Central memory CD4-positive, alpha-beta T cell (primary cell): ENCODE measurements around the gene FBXO11.
"Not testable (repeated sequence)": the region's sequence is repeated elsewhere in the genome, so short reads cannot be mapped to it uniquely, and the experiment has no call there.

Experiments used
- DNase-seq: peaks from one replicate; pipeline ENCODE4 v3.0.0; 2022
- total RNA-seq, 3 experiments: gene quantifications; one replicate each; lab custom pipeline; 2026; lab: John Stamatoyannopoulos, UW

The FBXO11 gene
- total RNA-seq, result 71.2 to 211 (median 111) reads per million in 3 experiments

DNA sequence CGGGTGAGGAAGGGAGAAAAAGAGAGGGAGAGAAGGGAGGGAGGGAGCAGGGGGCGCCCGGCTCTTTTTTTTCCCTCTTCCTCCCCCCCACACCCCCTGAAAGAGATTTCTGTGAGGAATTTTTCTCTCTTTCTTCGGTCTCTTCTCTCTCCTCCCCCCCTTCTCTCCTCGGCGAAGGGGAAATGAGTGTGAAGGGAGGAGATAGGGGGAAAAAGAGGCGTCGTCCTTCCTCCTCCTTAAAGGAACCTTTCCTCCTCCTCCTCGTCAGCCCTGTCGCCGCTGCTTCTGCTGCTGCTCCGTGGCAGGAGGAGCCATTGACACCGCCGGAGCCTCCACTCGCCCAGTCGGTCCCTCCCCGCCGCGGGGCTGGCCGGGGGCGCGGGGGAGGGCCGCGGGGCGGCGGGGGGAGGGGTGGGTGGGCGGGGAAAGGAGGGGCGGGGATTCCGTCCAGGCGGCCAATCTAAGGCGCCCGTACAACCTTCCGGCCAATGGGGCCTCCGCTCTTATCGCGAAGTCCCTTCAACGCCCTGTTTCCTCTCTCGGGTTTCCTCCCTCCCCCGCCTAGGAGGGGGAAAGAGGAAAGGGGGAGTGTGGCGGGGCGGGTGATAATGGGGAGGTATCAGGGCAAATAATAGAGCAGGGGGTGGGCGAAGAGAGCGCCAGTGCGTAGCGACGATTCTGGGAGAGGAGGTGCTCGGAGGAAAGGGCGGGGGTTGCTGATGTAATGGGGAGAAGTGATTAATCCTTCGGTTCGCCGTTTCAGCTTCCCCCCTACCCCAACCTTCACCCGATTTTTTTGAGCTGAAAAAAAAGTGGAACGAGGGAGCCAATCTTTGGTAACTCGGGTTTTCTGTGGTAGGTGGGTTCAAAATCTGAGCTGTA is at the start of gene FBXO11:
Gene FBXO11, minus strand, starts transcription at position 342 of the 882 bp plus-strand sequence. CDS start 778 bp downstream, outside the sequence.
- peak; percentile 98 for DNase-seq

DNA sequence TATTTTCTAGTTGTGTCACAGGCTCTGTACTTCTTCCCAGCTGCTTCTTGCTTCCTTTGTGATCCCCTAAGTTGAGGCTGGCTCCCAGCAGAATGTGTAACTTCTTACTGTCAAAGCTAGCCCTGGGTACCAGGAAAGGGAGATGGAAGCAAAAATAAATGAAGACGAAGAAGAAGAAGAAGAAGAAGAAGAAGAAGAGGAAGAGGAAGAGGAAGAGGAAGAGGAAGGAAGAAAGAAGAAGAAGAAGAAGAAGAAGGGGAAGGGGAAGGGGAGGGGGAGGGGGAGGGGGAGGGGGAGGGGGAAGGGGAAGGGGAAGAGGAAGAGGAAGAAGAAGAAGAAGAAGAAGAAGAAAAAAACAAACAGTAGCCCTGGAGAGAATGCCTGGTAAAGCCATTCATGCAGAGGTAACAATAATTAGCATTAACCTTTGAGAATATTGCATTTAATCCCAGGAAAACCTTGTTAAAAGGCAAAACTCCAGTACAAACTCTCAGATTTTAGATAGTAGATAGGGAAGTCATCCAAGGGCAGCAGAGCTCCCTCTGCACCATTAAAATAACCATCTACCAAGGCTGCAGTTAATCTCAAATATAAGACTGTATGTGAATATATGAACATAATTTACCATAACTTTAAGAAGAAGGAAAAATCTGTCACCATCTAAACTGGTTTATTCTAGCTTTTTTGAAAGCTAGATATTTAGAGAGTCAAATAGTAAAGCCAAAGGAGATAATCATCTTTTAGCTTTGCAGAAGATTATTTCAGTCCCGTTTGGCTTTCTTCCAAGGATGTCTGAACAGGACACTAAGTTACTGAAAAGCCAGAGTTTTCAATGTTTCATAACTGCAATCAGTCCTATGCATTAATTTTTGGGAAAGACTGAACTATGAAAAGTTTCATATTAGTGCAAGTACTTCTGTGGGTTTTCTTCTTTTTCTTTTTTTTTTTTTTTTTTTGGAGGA is 44.3 kb upstream of the FBXO11 start:
- DNase-seq, result no peak

DNA sequence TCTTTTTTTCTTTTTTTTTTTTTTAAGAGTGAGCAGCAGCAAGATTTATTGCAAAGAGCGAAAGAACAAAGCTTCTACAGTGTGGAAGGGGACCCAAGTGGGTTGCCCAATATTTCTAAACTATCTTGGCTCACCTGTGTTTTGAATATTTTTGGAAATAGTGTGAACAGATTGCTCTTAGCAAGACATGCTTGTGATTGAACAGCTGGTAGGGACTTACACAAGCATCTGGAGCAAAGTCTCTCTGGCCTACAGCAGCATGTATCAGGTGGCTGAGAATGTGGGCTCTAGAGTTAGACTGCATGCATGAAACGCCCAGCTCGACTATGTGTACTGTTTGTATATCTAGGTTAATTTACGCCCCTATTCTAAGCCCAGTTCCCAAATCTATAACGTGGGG is 40.3 kb upstream of the FBXO11 start:
- no peak for DNase-seq

DNA sequence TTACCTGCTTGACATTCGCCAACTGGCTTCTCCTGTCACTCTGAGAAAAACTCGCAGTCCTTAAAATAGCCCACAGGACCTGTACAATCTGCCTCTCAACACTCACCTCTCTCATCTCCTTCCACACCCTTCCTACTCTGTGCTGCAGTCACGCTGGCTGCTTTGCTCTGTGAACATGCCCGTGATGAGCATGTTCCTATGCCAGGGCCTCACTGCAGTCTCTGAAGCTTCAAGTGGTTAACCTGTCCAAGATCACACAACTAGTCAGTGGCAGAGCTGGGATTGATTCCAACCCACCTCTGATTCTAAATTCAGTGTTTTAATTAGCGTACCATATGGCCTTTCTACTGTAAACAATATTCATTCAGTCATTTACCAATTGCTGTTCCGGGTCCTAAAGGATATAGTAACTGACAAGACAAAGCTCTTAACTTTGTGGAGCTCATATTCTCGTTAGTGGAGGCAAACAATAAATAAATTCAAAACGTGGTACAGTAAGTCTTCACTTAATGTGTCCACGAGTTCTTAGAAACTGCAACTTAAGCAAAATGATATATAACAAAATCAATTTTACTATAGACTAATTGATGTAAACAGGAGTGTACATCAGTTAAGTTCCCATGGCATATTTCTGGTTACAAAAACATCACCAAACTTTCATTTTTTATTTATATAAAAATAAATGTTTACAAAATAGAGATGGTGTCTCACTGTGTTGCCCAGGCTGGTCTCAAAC is 38.9 kb upstream of the FBXO11 start:
- no peak for DNase-seq

DNA sequence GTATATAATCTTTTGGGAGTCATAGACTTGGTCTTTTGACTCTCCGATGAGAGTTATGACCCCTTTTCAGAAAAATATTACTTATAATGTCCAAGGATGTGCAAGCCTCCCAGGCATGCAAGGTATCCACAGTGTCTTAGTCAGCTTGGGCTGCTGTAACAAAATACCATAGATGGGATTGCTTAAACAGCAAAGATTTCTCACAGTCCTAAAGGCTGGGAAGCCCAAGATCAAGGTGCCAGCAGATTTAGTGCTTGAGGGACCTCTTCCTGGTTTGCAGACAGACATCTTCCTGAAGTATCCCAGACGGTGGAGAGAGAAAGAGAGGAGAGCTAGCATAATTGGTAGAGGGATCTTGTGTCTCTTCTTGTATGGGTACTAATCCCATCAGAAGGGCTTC is 35.6 kb upstream of the FBXO11 start:
- DNase-seq, result no peak

DNA sequence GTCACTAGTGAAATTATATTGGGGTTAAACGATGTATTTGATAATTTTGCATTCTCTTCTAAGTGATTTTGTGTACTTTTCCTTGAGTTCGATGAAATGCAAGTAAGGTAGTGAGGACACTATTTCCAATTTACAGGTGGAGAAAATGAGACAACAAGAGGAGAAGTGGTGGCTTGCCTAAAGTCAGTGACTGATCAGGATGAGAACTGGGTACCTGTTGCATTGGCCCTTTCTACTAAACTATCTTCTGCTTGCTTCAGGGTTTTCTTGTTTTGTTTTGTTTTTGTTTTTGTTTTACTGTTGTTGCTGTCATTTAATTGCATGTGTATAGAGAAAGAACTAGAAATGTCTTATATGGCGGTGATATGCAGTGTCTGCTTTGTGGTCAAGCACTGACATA is 31.4 kb upstream of the FBXO11 start:
- no peak for DNase-seq

DNA sequence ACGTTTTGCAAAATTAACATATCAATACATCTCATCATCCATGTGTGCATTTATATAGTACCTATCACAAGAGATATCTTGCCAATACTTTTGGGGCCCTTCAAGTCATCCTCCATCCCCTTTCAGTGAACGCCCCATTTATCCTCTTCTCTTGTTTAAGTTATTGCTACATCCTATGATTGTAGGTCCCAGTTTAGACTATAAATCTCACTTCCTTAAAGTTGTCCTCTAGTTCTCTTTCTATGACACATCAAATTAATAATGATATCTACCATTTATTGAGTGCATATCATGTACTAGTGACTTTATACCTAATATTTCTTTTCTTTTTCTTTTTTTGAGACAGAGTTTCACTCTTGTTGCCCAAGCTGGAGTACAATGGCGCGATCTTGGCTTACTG is 28.8 kb upstream of the FBXO11 start:
- no peak for DNase-seq

DNA sequence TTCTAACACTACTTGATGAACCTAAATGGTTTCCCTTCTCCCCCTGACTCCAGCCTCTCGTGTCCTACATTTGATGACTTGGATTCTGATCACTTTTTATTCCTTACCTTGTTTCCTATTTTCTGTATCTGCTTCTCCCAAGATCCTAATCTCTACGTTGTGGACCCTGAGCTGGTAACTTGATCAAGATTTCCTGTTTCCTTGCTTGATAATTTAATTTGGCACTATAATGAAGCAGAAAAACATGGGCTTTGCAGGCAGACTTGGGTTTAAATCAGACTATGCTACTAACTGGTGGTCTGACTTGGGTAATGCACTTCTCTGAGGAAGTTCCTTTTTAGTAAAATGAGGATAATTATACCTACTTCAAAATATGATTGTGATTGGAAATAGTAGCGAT is 11.7 kb upstream of the FBXO11 start:
- DNase-seq, result no peak

DNA sequence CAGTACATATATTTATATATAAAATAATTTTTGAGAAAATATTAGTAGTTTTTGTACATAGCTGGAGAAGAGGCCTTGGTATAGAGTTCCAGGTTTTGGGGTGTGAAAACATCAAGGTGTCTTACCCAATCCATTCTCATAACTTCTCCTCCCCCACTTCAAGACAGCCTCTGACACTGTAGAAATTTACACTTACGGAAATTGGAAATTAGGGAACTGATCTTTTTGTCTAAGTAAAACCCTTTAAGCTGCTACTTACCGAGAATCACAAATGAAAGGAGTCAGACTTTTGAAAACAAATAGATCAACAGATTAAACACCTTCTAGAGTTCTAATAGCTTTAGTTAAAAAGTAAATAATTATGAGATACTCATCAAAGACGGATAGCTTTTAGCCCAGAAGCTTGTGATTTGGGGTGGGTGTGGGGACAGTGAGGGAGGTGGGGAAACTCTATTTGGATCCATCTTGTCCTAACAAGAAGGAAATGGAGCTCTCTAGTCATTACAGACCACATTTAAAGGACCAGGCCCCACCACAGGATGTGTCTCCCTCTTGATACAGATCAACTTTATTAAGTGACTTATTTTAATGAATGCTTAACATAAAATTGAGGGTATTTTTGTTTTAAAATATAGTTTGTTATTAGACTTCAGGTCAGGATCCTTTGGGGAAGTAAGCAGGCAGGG is 11.1 kb upstream of the FBXO11 start:
- no peak for DNase-seq

DNA sequence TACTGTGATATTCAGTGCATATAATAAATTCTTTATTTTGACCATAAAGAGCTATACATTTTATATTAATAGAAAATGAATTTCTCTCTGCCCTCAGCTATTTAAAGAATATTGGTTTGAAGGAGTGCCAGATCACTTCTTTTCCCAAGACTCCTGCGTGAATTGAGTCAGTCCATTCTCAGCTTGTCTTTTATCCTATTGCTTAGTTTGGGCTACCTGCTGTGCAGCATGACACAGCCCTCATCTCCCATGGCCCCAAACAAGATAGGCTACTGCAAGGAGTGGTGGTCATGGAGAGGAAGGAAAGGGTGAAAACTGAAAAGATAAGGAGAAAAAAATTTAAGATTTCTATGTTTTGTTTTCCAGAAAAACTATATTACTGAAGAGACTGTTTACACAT is 10.1 kb upstream of the FBXO11 start:
- DNase-seq, result no peak

DNA sequence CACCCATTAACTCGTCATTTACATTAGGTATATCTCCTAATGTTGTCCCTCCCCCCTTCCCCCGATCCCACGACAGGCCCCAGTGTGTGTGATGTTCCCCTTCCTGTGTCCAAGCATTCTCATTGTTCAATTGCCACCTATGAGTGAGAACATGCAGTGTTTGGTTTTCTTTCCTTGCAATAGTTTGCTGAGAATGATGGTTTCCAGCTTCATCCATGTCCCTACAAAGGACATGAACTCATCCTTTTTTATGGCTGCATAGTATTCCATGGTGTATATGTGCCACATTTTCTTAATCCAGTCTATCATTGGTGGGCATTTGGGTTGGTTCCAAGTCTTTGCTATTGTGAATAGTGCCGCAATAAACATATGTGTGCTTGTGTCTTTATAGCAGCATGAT is 4.4 kb upstream of the FBXO11 start:
- DNase-seq, result not testable (repeated sequence)

DNA sequence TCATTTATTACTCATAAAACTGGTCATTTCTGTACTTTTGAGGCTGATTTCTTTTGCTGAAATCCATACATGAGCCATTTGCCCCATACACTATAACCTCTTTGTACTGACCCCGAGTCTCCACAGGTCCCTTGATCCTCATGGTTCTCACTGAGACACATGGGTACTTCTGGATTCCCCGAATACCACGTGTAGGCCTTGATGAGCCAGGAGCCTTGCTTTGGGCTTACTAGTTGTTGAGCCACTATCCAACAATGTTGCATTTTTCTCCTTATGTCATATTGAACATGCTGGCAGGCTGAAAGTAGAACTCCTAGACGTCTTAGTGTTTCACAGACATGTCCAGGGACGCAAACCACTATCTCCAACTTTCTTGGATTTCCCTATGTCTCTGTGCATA is 2.4 kb upstream of the FBXO11 start:
- DNase-seq, result no peak

DNA sequence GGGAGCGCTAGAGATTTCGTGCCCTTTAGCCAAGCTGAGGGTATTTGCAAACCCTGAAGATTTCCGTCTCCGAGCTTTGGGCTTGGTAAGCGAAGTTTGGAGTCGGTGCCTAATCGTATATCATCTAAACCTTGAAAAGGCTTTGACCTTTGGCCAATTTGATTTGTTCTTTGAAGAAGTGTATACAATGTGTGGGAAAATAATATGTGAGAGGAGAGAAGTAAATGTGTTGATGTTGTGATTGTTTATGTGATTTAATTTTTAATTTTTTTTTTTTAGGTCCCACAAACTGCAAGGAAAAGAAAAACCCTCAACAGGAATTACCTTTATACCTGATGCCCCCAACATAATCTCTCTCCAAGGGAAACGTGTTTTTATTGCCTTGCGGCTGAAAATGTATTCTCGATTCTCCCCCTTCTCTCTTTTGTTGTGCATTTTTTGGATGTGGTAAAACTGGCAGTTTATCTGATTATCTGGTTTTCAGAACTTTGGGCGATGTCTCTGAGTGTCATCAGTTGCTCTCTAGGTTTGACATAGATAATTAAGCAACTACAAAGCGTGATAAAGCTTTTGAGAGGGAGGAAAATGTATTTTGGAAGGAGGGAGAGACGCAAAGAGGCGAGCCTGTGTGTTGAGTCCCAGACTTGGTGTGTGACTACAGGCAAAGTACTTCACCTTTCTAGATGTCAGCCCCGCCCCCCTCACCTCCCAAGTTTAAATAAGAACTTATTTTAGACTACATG is 912 bp upstream of the FBXO11 start:
- DNase-seq, result peak; percentile 81

DNA sequence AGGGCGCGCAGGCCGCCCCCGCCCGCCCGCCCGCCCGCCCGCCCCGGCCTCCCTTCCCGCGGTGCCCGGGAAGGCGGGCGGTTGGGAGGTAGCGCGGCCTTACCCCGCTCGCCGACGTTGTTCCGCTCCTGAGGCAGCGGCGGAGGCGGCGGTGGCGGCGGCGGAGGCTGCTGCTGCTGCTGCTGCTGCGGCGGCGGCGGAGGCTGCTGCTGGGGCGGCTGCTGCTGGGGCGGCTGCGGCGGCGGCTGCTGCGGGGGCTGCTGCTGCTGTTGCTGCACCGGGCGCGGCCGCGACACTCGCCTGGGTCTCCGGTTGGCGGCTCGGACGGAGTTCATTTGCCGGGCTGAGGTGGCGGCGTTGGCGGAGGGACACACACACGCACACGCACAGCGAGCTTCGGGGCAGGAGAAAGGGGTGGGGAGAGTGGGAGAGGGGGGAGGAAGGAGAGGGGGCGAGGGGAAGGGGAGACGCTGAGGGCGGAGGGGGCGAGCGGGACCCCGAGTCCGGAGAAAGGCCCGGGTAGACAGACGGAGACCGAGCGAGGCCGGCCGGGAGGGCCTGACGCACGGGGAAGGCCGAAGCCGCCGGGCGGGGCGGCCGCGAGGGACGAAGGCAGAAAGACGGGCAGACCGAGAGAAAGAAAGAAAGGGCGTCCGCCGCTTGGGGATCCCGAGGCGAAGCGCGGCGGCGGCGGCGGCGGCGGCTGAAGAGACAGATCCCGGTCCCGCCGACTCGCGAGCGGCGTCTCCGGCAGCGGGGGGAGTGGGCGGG is 727 bp downstream of the FBXO11 start:
- DNase-seq, result peak; percentile 65

DNA sequence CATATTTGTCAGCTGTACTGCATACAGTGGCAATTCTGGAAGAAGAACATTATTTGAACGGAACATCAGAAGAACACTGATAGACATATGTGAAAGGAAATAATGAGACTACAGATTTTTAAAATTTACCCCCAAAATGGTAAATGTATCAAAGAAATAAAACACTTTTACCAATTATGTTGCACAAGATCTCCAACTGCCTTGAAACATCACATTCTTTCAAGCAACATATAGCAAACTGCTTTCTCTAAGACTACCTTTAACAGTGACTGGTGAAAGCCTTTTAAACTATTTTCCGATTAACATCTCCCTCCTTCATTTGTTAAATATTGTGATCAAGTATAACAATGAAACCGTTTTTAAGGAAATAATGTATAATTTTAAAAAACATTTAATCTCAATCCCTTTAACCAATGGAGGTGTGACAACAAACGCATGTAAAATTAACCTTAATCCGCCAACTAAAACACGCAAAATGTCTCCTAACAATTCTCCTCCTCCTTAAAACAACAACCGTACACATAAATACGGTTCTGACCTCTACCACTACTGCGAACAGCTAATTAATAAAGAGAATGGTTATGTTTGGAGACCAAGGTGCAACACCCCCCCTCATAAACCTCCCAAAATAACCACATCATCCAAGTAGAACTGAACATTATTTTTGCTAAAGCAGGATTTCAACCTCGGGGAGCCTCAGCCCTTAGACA is 2.4 kb downstream of the FBXO11 start:
- no peak for DNase-seq

DNA sequence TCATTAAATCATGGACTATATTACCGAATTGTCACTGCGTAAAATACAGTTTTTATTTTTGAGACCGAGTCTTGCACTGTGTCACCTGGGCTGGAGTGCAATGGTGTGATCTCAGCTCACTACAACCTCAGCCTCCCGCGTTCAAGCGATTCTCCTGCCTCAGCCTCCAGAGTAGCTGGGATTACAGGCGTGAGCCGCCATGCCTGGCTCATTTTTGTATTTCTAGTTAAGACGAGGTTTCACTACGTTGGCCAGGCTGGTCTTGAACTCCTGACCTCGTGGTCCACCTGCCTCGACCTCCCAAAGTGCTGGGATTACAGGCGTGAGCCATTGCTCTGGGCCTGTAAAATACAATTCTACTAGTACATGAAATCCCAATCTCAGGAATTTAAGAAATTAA is 4.4 kb downstream of the FBXO11 start:
- not testable (repeated sequence) for DNase-seq

DNA sequence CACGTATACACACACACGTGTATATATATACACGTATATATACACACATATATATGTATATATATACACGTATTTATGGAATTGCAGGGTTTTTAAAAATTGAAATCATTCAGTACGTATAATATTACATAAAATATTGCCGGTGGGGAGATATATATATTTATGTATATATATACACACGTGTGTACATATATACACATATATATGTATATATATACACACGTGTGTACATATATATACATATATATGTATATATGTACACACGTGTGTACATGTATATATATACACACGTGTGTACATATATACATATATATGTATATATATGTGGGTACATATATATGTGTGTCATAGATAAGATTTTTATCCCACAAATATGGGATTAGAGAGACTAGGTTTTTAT is 5.4 kb downstream of the FBXO11 start:
- DNase-seq, result no peak

DNA sequence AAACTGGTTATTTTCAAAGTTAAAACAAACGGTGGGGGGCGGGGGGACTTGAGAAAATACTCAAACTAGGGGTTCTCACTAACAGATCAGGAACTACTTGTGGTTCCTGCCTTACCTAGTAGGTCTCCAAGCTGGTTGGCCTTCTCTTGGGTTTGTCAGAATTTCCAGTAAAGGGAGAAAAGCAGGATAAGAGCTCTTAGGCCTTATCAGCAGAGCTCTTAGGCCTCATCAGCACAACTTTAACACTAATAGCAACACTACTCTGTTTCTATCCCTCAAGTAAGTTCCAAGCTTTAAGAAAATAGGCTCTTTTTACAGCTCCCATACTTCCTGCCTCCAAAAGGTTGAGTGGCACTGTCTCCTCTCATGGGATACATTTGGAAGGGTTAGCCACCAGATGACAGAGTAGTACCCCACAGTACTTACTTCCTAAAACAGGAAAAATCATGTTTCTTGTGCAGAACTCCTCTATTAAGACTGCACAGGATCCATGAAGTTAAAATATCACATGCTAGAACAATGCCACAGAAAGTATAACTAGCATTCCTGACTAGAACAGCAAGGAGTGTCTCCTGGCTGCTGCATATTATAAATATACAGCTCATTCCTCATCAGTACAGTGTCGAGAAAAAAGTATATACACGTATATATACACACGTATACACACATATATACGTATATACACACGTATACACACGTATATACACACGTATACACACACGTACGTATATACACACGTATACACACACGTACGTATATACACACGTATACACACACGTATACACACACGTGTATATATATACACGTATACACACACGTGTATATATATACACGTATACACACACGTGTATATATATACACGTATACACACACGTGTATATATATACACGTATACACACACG is 6.1 kb downstream of the FBXO11 start:
- no peak for DNase-seq
